Activated CD8-positive, alpha-beta memory T cell treated with anti-CD3 and anti-CD28 coated beads, Interleukin-2, amount 50 U/mL, for 24 hours (primary cell): ENCODE measurements around the gene NCAPD2.
"Not testable (repeated sequence)": the region's sequence is repeated elsewhere in the genome, so short reads cannot be mapped to it uniquely, and the experiment has no call there.

Experiments
- DNase-seq: peaks from one replicate; pipeline ENCODE4 v3.0.0-alpha.2; 2020; ENCODE audit errors: extremely low read depth

Gene NCAPD2

DNA sequence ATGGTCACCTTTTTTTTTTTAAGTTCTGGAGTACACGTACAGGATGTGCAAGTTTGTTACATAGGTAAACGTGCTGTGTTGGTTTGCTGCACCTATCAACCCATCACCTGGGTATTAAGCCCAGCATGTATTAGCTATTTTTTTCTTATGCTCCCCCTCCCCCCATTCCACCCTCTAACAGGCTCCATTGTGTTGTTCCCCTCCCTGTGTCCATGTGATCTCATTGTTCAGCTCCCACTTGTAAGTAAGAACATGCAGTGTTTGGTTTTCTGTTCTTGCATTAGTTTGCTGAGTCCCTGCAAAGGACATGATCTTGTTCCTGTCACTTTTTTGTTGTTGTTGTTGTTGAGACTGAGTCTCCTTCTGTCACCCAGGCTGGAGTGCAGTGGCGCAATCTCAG lies 3.4 kb downstream of the NCAPD2 start:
- DNase-seq: not testable (repeated sequence)

GRCh38 chr12:6500466-6500865 lies 6.6 kb downstream of the NCAPD2 start:
- DNase-seq: no peak

DNA sequence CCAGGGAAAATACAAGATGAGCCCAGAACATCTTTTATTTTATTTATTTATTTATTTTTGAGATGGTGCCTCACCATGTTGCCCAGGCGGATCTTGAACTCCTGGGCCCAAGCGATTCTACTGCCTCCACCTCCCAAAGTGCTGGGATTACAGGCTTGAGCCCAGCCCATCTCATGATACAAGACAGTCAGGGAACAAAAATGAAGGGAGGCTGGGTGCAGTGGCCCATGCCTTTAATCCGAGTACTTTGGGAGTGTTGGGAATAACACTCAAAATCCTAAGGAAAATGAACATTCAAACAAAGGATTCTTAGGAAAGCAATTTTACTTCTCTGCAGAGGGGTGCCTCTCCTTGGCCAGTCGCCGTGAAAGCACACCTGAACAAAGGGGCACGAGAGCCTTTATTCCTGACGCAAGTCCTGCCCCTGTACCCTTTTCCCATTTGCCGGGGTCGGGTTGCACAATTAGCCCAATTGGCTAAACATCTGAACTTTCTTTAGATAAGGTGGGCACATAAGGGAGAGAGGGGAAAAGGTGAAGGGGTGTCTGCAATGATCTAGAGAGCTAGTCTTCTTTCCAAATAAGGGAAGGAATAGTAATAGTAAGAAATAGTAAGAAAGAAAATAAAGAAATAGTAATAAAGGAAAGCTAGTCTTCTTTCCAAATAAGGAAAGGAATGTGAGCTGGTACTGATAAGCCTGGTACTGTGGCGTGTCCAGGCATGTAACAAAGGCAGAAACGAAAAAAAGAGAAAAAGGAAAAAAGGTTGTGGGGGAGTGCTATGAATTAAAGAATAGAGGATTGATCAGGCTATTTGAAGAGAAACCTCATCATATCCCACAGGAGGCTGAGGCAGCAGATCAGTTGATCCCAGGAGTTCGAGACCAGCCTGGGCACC lies 13.4 kb downstream of the NCAPD2 start:
- DNase-seq: no peak

- no peak for DNase-seq
Measured at GRCh38 chr12:6508087-6508486, 14.2 kb downstream of the NCAPD2 start.

DNA sequence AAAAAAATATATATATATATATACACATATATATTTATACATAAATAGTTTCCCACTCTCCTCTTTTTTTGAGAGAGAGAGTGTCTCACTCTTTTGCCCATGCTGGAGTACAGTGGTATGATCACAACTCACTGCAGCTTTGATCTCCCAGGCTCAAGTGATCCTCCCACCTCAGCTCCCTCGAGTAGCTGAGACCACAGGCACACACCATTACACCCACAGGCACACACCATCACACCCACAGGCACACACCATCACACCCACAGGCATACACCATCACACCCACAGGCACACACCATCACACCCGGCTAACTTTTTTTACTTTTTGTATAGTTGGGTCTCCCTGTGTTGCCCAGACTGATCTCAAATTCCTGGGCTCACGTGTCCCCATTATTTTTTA lies 26.3 kb downstream of the NCAPD2 start:
- no peak for DNase-seq

DNA sequence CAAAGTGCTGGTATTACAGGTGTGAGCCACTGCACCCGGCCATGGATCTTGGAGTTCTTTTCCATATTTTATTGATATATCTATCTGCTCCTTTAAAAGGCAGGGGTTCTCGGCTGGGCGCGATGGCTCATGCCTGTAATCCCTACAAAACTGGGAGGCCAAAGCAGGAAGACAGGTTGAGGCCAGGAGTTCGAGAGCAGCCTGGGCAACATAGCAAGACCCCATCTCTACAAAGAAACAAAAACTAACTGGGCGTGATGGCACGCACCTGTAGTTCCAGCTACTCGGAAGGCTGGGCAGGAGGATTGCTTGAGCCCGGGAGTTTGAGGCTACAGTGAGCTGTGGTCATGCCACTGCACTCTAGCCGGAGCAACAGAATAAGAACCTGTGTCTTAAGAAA lies 28.3 kb downstream of the NCAPD2 start:
- no peak for DNase-seq

DNA sequence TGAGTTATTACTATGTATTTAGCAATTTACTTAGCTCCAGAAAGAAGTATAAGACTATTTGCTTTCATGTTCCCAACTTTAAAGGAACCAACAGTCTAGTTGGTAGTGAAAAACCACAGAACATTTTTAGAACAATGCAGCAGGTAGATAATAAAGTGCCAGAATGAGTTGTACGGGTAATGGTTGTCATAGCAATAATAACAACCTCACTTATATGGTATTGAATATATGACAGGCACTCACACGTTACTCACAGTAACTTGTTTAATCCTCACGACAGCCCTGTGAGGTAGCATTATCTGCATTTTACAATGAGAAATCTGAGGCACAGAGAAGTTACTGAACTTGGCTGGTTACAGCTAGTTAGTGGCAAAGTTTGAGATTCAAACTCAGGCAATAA lies 29.8 kb downstream of the NCAPD2 start:
- DNase-seq: no peak

GRCh38 chr12:6524648-6525047 lies 30.7 kb downstream of the NCAPD2 start:
- DNase-seq: no peak

GRCh38 chr12:6526201-6526600 lies 32.3 kb downstream of the NCAPD2 start:
- no peak for DNase-seq

DNA sequence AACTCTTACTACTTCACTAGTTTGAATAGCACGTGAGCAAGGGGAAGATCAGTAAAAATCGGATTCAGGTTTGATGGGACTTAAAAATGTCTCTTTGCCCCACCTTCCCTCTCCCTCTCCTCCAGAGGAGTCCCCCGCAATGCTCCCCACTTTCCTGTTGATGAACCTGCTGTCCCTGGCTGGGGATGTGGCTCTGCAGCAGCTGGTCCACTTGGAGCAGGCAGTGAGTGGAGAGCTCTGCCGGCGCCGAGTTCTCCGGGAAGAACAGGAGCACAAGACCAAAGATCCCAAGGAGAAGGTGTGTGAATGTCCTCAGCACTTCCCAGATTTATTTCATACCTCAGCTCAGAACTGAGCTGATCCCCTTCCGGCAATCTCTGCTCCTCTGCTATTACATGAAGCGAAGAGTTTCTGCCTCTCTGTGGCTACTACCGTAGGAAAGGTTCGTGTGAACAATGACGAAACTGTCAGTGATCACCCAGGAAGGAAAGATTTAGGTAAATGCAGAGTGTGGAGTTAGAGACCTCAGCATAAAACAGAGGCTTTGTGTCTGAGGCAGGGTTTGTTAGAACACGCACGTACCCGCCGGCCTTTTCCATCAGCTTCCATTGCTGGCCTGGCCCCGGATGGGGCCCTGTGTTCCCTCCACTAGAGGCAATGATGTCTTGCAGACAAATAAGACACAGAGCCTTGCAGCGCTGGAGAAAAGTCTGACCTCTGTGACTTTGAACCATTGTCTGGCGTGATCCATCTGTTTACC lies 33.0 kb downstream of the NCAPD2 start:
- no peak for DNase-seq

- DNase-seq: no peak
Measured at GRCh38 chr12:6527711-6528110, 33.8 kb downstream of the NCAPD2 start.

DNA sequence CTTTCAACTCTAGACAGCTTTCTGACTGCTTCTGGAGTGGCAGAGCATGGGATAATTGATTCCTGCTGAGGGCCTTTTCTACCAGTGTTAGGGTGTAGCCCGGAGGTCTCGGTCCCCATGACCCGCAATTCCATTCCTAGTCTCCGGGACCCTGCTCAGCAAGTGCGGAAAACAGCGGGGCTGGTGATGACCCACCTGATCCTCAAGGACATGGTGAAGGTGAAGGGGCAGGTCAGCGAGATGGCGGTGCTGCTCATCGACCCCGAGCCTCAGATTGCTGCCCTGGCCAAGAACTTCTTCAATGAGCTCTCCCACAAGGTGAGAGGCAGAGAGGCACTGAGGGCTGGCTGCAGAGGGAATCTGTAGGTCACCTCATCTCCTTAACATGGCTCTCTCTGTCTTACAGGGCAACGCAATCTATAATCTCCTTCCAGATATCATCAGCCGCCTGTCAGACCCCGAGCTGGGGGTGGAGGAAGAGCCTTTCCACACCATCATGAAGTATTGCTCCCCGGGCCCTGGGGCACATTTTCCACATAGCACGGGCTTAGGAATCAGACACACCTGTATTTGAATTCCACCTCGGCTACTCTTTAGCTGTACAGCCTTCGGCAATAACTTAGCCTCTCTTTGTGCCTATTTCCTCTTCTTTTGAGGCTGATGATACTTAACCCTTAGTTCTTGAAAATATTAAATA lies 34.8 kb downstream of the NCAPD2 start:
- DNase-seq: no peak

DNA sequence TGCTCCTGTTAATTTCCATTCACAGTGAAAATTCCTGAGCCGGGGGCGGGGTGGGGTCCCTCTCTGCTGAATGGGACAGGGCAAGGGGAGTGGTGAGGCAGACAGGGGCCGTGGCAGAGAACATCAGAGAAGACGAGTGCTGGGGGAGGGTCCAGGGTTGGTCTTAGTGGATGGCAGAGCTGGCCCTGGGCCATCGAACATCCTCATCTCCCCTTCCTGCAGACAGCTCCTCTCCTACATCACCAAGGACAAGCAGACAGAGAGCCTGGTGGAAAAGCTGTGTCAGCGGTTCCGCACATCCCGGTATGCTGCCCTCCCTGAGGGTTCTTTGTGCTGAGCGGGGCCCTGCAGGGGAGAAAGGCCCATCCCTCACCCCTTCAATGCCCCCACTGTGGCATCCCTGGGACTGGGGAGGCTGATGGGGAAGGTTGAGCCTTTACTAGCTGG lies 35.4 kb downstream of the NCAPD2 start:
- no peak for DNase-seq

GRCh38 chr12:6530576-6531260 lies 36.8 kb downstream of the NCAPD2 start:
- no peak for DNase-seq

- peak; percentile 77 for DNase-seq
Measured at GRCh38 chr12:6532051-6532926, 38.4 kb downstream of the NCAPD2 start.

GRCh38 chr12:6532927-6533652 lies 39.2 kb downstream of the NCAPD2 start:
- no peak for DNase-seq

DNA sequence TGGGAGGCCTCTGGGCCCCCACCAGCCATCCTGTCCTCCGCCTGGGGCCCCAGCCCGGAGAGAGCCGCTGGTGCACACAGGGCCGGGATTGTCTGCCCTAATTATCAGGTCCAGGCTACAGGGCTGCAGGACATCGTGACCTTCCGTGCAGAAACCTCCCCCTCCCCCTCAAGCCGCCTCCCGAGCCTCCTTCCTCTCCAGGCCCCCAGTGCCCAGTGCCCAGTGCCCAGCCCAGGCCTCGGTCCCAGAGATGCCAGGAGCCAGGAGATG lies 39.7 kb downstream of the NCAPD2 start:
- no peak for DNase-seq

- DNase-seq: peak; percentile 73
Measured at GRCh38 chr12:6533923-6534694, 40.2 kb downstream of the NCAPD2 start, which contains the start of gene GAPDH. Gene GAPDH, plus strand, starts transcription at chr12:6534517. Its CDS starts 316 bp downstream, at chr12:6534833.

GRCh38 chr12:6534695-6534944 lies 40.7 kb downstream of the NCAPD2 start:
- DNase-seq: no peak
